SIG-M5 treated with dmso at 0.1 percent for 504 hours (cell line): ENCODE data around the gene GOLGA7B.

Experiments used
- DNase-seq: peaks from one replicate; lab custom pipeline; 2025; ENCODE audit not compliant: unreplicated experiment; lab: John Stamatoyannopoulos, UW

The GOLGA7B gene

GRCh38 chr10:97891497-97892167, 42.0 kb downstream of the GOLGA7B start:
- DNase-seq: no peak

GRCh38 chr10:97892506-97892905, 42.9 kb downstream of the GOLGA7B start:
- no peak for DNase-seq

GRCh38 chr10:97892939-97893338, 43.3 kb downstream of the GOLGA7B start:
- no peak for DNase-seq

- no peak for DNase-seq
Observed at GRCh38 chr10:97894092-97894491, 44.4 kb downstream of the GOLGA7B start.

- no peak for DNase-seq
Observed at GRCh38 chr10:97895084-97895483, 45.4 kb downstream of the GOLGA7B start.

GRCh38 chr10:97895915-97896314, 46.3 kb downstream of the GOLGA7B start:
- DNase-seq: no peak

GRCh38 chr10:97896756-97897358, 47.2 kb downstream of the GOLGA7B start:
- DNase-seq: no peak

GRCh38 chr10:97898429-97898828, 48.8 kb downstream of the GOLGA7B start:
- no peak for DNase-seq

- no peak for DNase-seq
Observed at GRCh38 chr10:97901381-97901780, 51.7 kb downstream of the GOLGA7B start.

GRCh38 chr10:97903128-97904017, 53.7 kb downstream of the GOLGA7B start:
- DNase-seq: no peak

- no peak for DNase-seq
Observed at GRCh38 chr10:97904018-97904381, 54.4 kb downstream of the GOLGA7B start.

- DNase-seq: no peak
Observed at GRCh38 chr10:97904576-97904975, 54.9 kb downstream of the GOLGA7B start.

GRCh38 chr10:97905276-97905675, 55.6 kb downstream of the GOLGA7B start:
- DNase-seq: no peak

GRCh38 chr10:97907211-97907610, 57.6 kb downstream of the GOLGA7B start:
- no peak for DNase-seq

GRCh38 chr10:97907830-97908229, 58.2 kb downstream of the GOLGA7B start:
- DNase-seq: no peak

GRCh38 chr10:97910661-97911060, 61.0 kb downstream of the GOLGA7B start:
- no peak for DNase-seq

GRCh38 chr10:97911217-97911616, 61.6 kb downstream of the GOLGA7B start:
- no peak for DNase-seq

GRCh38 chr10:97913193-97913592, 63.5 kb downstream of the GOLGA7B start:
- DNase-seq: no peak

- no peak for DNase-seq
Observed at GRCh38 chr10:97913614-97914013, 64.0 kb downstream of the GOLGA7B start.

GRCh38 chr10:97914171-97914836, 64.7 kb downstream of the GOLGA7B start:
- no peak for DNase-seq

GRCh38 chr10:97914837-97915211, 65.2 kb downstream of the GOLGA7B start:
- peak; percentile 37 for DNase-seq
